HepG2 (cell line): Measurements from ENCODE around the gene CLEC10A. TPM values are rescaled to one million over a fixed set of nuclear protein-coding genes. Genes with fewer than 3 reads are reported as not detected.

Experiments used
- ATAC-seq: fragments of 200-7000 bp; cut with Tn5 transposase; 3 replicates; pipeline ENCODE4 v1.9.1; 2020; ENCODE audit warnings: mild to moderate bottlenecking, moderate library complexity
- BruUV-seq: library from RNA; stranded (reverse); fragments of 400-500 nt; replicated peaks from 2 replicates; lab custom pipeline; 2021; lab: Mats Ljungman, UMichigan
- CTCF ChIA-PET: fragments of 300-600 bp; formaldehyde crosslinking; extraction: SDS; loops from one replicate; lab custom pipeline; 2021; ENCODE audit warnings: low total read pairs, inconsistent platforms, low intra/inter-chr PET ratio; lab: Yijun Ruan, JAX
- POLR2A ChIA-PET: fragments of 350-600 bp; sonication (Branson Sonifier 250); formaldehyde crosslinking; loops from one replicate; lab custom pipeline; 2020; ENCODE audit warnings: antibody characterized with exemption, inconsistent platforms; lab: Yijun Ruan, JAX
- DNase-seq: peaks from one replicate; pipeline ENCODE4 v3.0.0-alpha.2; 2015; ENCODE audit warnings: low spot score
- FAIRE-seq: peaks from 3 replicates; lab custom pipeline; 2011; peaks lifted over from hg19 to GRCh38; lab: Jason Lieb, UNC
- H2AFZ ChIP-seq: one replicate; pipeline ENCODE4 v1.6.1; 2011; ENCODE audit warnings: low read length, inconsistent platforms
- H3K27ac ChIP-seq: fragments of 300-600 bp; 3 replicates; pipeline ENCODE4 v1.8.0; 2011; ENCODE audit warnings: mixed run types, mild to moderate bottlenecking, mixed read lengths, low read length, inconsistent platforms; ENCODE audit not compliant: insufficient read depth; ENCODE audit errors: extremely low read length
- H3K27me3 ChIP-seq, 2 experiments: fragments of 200-600 bp in 1 of 2; 2 replicates in 1 of 2; 3 replicates in 1 of 2; pipeline versions ENCODE4 v1.6.0 to v1.8.0; 2011; ENCODE audit warnings: low read length in 2 of 2, mild to moderate bottlenecking in 2 of 2, moderate library complexity in 2 of 2, inconsistent platforms in 1 of 2; ENCODE audit not compliant: insufficient read depth in 2 of 2, control insufficient read depth in 1 of 2
- H3K36me3 ChIP-seq, 2 experiments: fragments of 200-600 bp in 1 of 2; replicated peaks in 1 of 2; 2 replicates in 1 of 2; 3 replicates in 1 of 2; pipeline versions ENCODE4 v1.5.1 to v1.8.0; 2011; ENCODE audit warnings: low read length in 2 of 2, inconsistent platforms in 1 of 2; ENCODE audit not compliant: insufficient read depth in 2 of 2, control insufficient read depth in 1 of 2
- H3K4me1 ChIP-seq: 2 replicates; pipeline ENCODE4 v1.5.1; 2012; ENCODE audit warnings: low read length, inconsistent platforms; ENCODE audit not compliant: insufficient read depth
- H3K4me2 ChIP-seq: 2 replicates; pipeline ENCODE4 v1.6.0; 2011; ENCODE audit warnings: low read depth, low read length, inconsistent platforms
- H3K4me3 ChIP-seq, 3 experiments: fragments of 200-600 bp in 1 of 3; sonication (generic), shearing (Covaris generic) in 1 of 3; replicated peaks in 1 of 3; 2 replicates each; pipeline ENCODE4 v1.5.1; 2011 to 2016; ENCODE audit warnings: low read length in 3 of 3, inconsistent platforms in 2 of 3, low read depth in 2 of 3, mild to moderate bottlenecking in 2 of 3, control low read depth in 1 of 3, mixed read lengths in 1 of 3; ENCODE audit not compliant: insufficient read depth in 1 of 3
- H3K79me2 ChIP-seq: one replicate; pipeline ENCODE4 v1.6.1; 2011; ENCODE audit warnings: low read length, inconsistent platforms; ENCODE audit not compliant: insufficient read depth
- H3K9ac ChIP-seq: 2 replicates; pipeline ENCODE4 v1.6.0; 2011; ENCODE audit warnings: mild to moderate bottlenecking, low read depth, low read length, inconsistent platforms; ENCODE audit not compliant: insufficient read depth
- H3K9me3 ChIP-seq: 2 replicates; pipeline ENCODE4 v1.5.1; 2012; ENCODE audit warnings: mild to moderate bottlenecking, low read length
- H4K20me1 ChIP-seq: 2 replicates; pipeline ENCODE4 v1.6.0; 2011; ENCODE audit warnings: inconsistent platforms, mild to moderate bottlenecking, low read length, moderate library complexity; ENCODE audit not compliant: insufficient read depth
- BCL6 ChIP-seq: IDR thresholded peaks from 2 replicates; pipeline ENCODE4 v1.6.1; 2016; ENCODE audit warnings: missing genetic modification reagents, missing compliant biosample characterization
- CEBPB ChIP-seq: IDR thresholded peaks from 2 replicates; pipeline ENCODE4 v1.6.1; 2011; ENCODE audit warnings: low read depth, low read length, improper control_type of control experiment, borderline replicate concordance
- FOXC1 ChIP-seq: sonication (generic); formaldehyde crosslinking; IDR thresholded peaks from 2 replicates; pipeline ENCODE4 v1.8.0; 2022; ENCODE audit warnings: mild to moderate bottlenecking, missing genetic modification reagents, borderline replicate concordance
- HDAC2 ChIP-seq: sonication (generic); formaldehyde crosslinking; IDR thresholded peaks from 2 replicates; pipeline ENCODE4 v1.4.0; 2020; ENCODE audit warnings: missing genetic modification reagents
- HNRNPLL ChIP-seq: fragments of 200-400 bp; formaldehyde crosslinking; IDR thresholded peaks from 2 replicates; pipeline ENCODE4 v1.6.1; 2017; ENCODE audit warnings: mild to moderate bottlenecking, low read depth, low read length; ENCODE audit not compliant: poor library complexity, severe bottlenecking
- HOXA5 ChIP-seq: sonication (generic); formaldehyde crosslinking; IDR thresholded peaks from 2 replicates; pipeline ENCODE4 v1.4.0; 2020; ENCODE audit warnings: missing genetic modification reagents
- NFATC3 ChIP-seq: sonication (generic); formaldehyde crosslinking; IDR thresholded peaks from 2 replicates; pipeline ENCODE4 v1.5.1; 2020; ENCODE audit warnings: mild to moderate bottlenecking, missing genetic modification reagents
- SP1 ChIP-seq, 2 experiments: fragments of 450-650 bp in 1 of 2; sonication (generic) in 1 of 2; formaldehyde crosslinking in 1 of 2; IDR thresholded peaks; 2 replicates each; pipeline versions ENCODE4 v1.4.0 to v1.6.1; 2016 to 2020; ENCODE audit warnings: missing genetic modification reagents in 1 of 2
- TRIM22 ChIP-seq: fragments of 450-650 bp; IDR thresholded peaks from 2 replicates; pipeline ENCODE4 v1.6.1; 2017
- ZBTB21 ChIP-seq: sonication (generic); formaldehyde crosslinking; IDR thresholded peaks from 2 replicates; pipeline ENCODE4 v1.4.0; 2020; ENCODE audit warnings: missing genetic modification reagents
- ZBTB7A ChIP-seq: sonication (generic); formaldehyde crosslinking; IDR thresholded peaks from 2 replicates; pipeline ENCODE4 v1.8.0; 2022; ENCODE audit warnings: mild to moderate bottlenecking, missing genetic modification reagents
- ZFP62 ChIP-seq: sonication (generic); formaldehyde crosslinking; IDR thresholded peaks from 2 replicates; pipeline ENCODE4 v1.4.0; 2020; ENCODE audit warnings: missing genetic modification reagents
- ZNF225 ChIP-seq: sonication (generic); formaldehyde crosslinking; IDR thresholded peaks from 2 replicates; pipeline ENCODE4 v1.4.0; 2020; ENCODE audit warnings: mild to moderate bottlenecking, missing genetic modification reagents
- ZNF326 ChIP-seq: sonication (generic); formaldehyde crosslinking; IDR thresholded peaks from 2 replicates; pipeline ENCODE4 v1.4.0; 2020; ENCODE audit warnings: missing genetic modification reagents, borderline replicate concordance
- ZNF615 ChIP-seq: sonication (generic); formaldehyde crosslinking; IDR thresholded peaks from 2 replicates; pipeline ENCODE4 v1.5.0; 2020; ENCODE audit warnings: mild to moderate bottlenecking, missing genetic modification reagents, borderline replicate concordance
- ZNF775 ChIP-seq: sonication (generic); formaldehyde crosslinking; IDR thresholded peaks from 2 replicates; pipeline ENCODE4 v1.4.0; 2020; ENCODE audit warnings: missing genetic modification reagents, mild to moderate bottlenecking, moderate library complexity, borderline replicate concordance
- ZNF878 ChIP-seq: sonication (generic); formaldehyde crosslinking; IDR thresholded peaks from 2 replicates; pipeline ENCODE4 v1.8.1; 2023; ENCODE audit warnings: mild to moderate bottlenecking, missing genetic modification reagents, moderate library complexity
- WGBS: methylation state at CpG from one replicate; pipeline ENCODE4 v1.1.6; 2017; ENCODE audit warnings: low lambda C conversion rate; 5-methylcytosine and 5-hydroxymethylcytosine counted together
- in situ Hi-C: cut with HindIII; loops from 2 replicates; pipeline ENCODE4 v1.10.0; 2017; ENCODE audit warnings: low pct_unique_long_range_greater_than_20kb; ENCODE audit not compliant: extremely low pct_ligation_motif_present
- intact Hi-C: fragments of 100-400 bp; cut with micrococcal nuclease; formaldehyde crosslinking; loops from one replicate; pipeline ENCODE4 v1.10.0; 2022; ENCODE audit not compliant: unreplicated experiment
- polyA plus RNA-seq, 8 experiments: library from polyadenylated mRNA; depleted of rRNA in 3 of 8; stranded (reverse) in 7 of 8; unstranded in 1 of 8; fragments of >200 nt; fragmentation: Illumina TruSeq in 4 of 8; extraction: Trizol in 4 of 8; gene quantifications; 2 replicates each; pipeline versions ENCODE4 v1.2.1 to v1.2.3, GENCODE V29; 2011 to 2016; ENCODE audit warnings: low read depth in 4 of 8, missing spikeins in 1 of 8, mixed read lengths in 1 of 8; ENCODE audit not compliant: insufficient read depth in 1 of 8
- total RNA-seq, 5 experiments: library from RNA; depleted of rRNA; stranded (reverse); fragments of >200 nt; fragmentation: Illumina TruSeq; extraction: Trizol; gene quantifications; 2 replicates each; pipeline ENCODE4 v1.2.3, GENCODE V29; 2016; ENCODE audit warnings: low read depth in 1 of 5

Gene CLEC10A
- total and polyA plus RNA-seq, 2 of the 13 experiments (the other 11 are each of a cell fraction or from before 2014, with no cell fraction given) = 0.33 TPM; not detected in 1

GRCh38 chr17:7074931-7075330 is 5.1 kb downstream of the CLEC10A start:
- in situ Hi-C loops (no loop called here), intact Hi-C loops (no loop called here)
- Histone ChIP-seq H3K36me3 (no peaks in the 10 kb centered on the region), H3K9ac (no peak overlapping the region), H3K27ac (no peak overlapping the region), H3K4me1 (no peaks in the 10 kb centered on the region), H2AFZ (no peak overlapping the region), H4K20me1 (no peaks in the 10 kb centered on the region), H3K4me3 (no peak overlapping the region), H3K9me3 (no peaks in the 10 kb centered on the region), H3K27me3 (peaks cover 0 to 2% of the 10 kb centered on the region in 2 experiments; a peak in 3 of 5 replicates), H3K79me2 (no peaks in the 10 kb centered on the region), H3K4me2 (no peak overlapping the region)
- CTCF ChIA-PET = no interaction called here
- no peak for FAIRE-seq
- no peak for ATAC-seq
- no peak for DNase-seq
- POLR2A ChIA-PET = interaction anchor here (1.4 kb wide), 1 partner anchor 39 kb away, joined by 3 read pairs; the partner anchor contains the start of gene ASGR2
- BruUV-seq = no TSS peak
- TF ChIP-seq FOXC1 (CRISPR knock-in tag) = no peak
- no peak for TF ChIP-seq CEBPB
- TF ChIP-seq HOXA5 = no peak
- no peak for TF ChIP-seq SP1 (IDR thresholded peaks at IDR 0.05)
- TF ChIP-seq SP1 (CRISPR knock-in tag; IDR thresholded peaks at IDR 0.05) = no peak
- no peak for TF ChIP-seq TRIM22
- WGBS = 61% methylated on average over 8 of the region's 14 CpGs

- H3K9ac ChIP-seq = no peak overlapping the region
- no peak for FAIRE-seq
- DNase-seq = no peak
- POLR2A ChIA-PET = interaction anchor here (0.6 kb wide), 1 partner anchor 39 kb away, joined by 5 read pairs; no protein-coding TSS in a partner anchor
- intact Hi-C loops (no loop called here), in situ Hi-C loops (no loop called here)
- no peaks in the 10 kb centered on the region; a peak in 3 of 5 replicates for H3K27me3 ChIP-seq
- TF ChIP-seq ZNF878 (CRISPR knock-in tag) = no peak
- no peak for TF ChIP-seq ZBTB7A (CRISPR knock-in tag)
- no peak for TF ChIP-seq NFATC3 (CRISPR knock-in tag)
- TF ChIP-seq HNRNPLL = no peak
- no peak for TF ChIP-seq BCL6
- no peak for TF ChIP-seq ZNF775
- no peak for TF ChIP-seq ZNF326 (CRISPR knock-in tag)
- no peak for TF ChIP-seq HDAC2 (CRISPR knock-in tag)
- TF ChIP-seq ZFP62 = no peak
- TF ChIP-seq ZNF225 (CRISPR knock-in tag) = no peak
- TF ChIP-seq ZNF615 (CRISPR knock-in tag) = no peak
- no peak for TF ChIP-seq ZBTB21 (CRISPR knock-in tag)
- no peaks in the 10 kb centered on the region for H4K20me1 ChIP-seq
- CTCF ChIA-PET = no interaction called here
- H3K4me1 ChIP-seq = no peaks in the 10 kb centered on the region
- ATAC-seq = no peak
- H3K4me2 ChIP-seq = no peak overlapping the region
- H2AFZ ChIP-seq = no peak overlapping the region
- no peaks in the 10 kb centered on the region for H3K79me2 ChIP-seq
- no peaks in the 10 kb centered on the region for H3K36me3 ChIP-seq
- WGBS = 81% methylated on average over 2 of the region's 2 CpGs
- peaks cover 11% of the 10 kb centered on the region for H3K9me3 ChIP-seq
- H3K27ac ChIP-seq = no peak overlapping the region
- H3K4me3 ChIP-seq = no peak overlapping the region
- BruUV-seq = no TSS peak
Measured at GRCh38 chr17:7072406-7072805, 7.6 kb downstream of the CLEC10A start.
